ENCODE data around the gene INKA1.
"Not testable (repeated sequence)": the region's sequence is repeated elsewhere in the genome, so short reads cannot be mapped to it uniquely, and the experiment has no call there.

The INKA1 gene

DNA sequence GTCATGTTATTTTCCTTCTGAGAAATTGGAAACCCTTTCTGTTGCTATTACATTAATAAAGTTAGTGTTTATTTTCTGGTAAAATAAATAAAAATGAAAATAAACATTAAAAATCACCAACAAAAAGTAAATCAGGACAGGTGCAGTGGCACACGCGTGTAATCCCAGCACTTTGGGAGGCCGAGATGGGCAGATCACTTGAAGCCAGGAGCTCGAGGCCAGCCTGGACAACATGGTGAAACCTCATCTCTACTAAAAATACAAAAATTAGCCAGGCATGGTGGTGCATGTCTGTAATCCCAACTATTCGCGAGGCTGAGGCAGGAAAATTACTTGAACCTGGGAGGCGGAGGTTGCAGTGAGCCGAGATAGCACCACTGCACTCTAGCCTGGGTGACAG, 27.0 kb upstream of the INKA1 start:
- H2BK15ac ChIP-seq (ENCODE audit: low read length); H2BK5ac ChIP-seq (ENCODE audit: low read length); H3K4ac ChIP-seq (ENCODE audit: low read length); H2BK120ac ChIP-seq (ENCODE audit: low read depth, low read length); H3K79me1 ChIP-seq (ENCODE audit: low read depth, low read length); H3K27me3 ChIP-seq (ENCODE audit: control insufficient read depth in 3 of 3, insufficient read depth in 3 of 3, low read depth in 1 of 3, low read length in 3 of 3); H3K9ac ChIP-seq (ENCODE audit: low read depth, low read length, poor library complexity); H2AFZ ChIP-seq (ENCODE audit: low read length); H3K9me3 ChIP-seq (replicated peaks in 1 of 2; ENCODE audit: control insufficient read depth in 2 of 2, insufficient read depth in 1 of 2, low read depth in 1 of 2, low read length in 2 of 2); H4K8ac ChIP-seq (ENCODE audit: low read depth, low read length); H3K4me2 ChIP-seq (ENCODE audit: insufficient read depth, low read length, poor library complexity, severe bottlenecking); H3K4me3 ChIP-seq (ENCODE audit: low read length in 2 of 2); H3K14ac ChIP-seq (ENCODE audit: low read length); H2AK5ac ChIP-seq (ENCODE audit: low read depth, low read length); H3K18ac ChIP-seq (ENCODE audit: low read length); H2BK12ac ChIP-seq (ENCODE audit: low read length); H3K27ac ChIP-seq (replicated peaks; ENCODE audit: low read length); H3K4me1 ChIP-seq (ENCODE audit: control insufficient read depth in 2 of 2, insufficient read depth in 1 of 2, low read depth in 1 of 2, low read length in 2 of 2); DNase-seq (ENCODE audit: low spot score); H3K23ac ChIP-seq (ENCODE audit: low read depth, low read length, poor library complexity); H4K91ac ChIP-seq (ENCODE audit: low read depth, low read length, poor library complexity): not testable (repeated sequence)
- peaks cover 6 to 65% of the 10 kb centered on the region in 2 donors for H3K36me3 ChIP-seq (replicated peaks in 1 of 2; ENCODE audit: control insufficient read depth in 2 of 2, insufficient read depth in 2 of 2, low read length in 2 of 2)
- WGBS, 2 donors (ENCODE audit: extremely low coverage in 2 of 2, insufficient read length in 2 of 2, insufficient replicate concordance in 1 of 2) = no CpG with 5 or more reads among the region's 8 CpGs

DNA sequence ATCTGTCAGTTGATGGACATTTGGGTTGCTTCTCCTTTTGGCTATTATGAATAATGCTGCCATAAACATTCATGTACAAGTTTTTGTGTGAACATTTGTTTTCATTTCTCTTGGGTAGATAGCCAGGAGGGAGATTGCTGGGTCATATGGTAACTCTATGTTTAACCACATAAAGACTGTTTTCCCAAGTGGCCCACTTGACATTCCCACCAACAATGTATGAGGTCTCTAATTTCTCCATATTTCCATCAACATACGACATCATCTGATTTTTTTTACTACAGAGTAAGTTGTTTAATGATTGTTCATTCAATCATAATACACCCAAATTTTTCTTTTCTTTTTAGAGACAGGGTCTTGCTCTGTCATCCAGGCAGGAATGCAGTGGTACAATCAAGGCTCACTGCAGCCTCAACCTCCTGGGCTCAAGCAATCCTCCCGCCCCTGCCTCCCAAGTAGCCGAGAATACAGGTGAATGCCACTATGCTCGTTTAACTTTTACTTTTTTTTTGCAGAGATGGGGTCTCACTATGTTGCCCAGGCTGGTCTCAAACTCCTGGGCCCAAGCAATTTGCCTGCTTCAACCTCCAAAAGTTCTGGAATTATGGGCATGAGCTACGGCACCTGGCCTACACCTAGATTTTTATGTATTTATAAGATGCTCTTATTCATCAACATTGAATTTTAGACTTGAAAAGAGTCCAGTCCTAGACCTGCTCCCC, 23.5 kb upstream of the INKA1 start:
- Histone ChIP-seq H3K18ac (ENCODE audit: low read length) (no peak overlapping the region), H3K4ac (ENCODE audit: low read length) (no peak overlapping the region), H4K8ac (ENCODE audit: low read depth, low read length) (no peak overlapping the region), H3K9ac (ENCODE audit: low read depth, low read length, poor library complexity) (no peak overlapping the region), H2BK5ac (ENCODE audit: low read length) (no peak overlapping the region), H2AK5ac (ENCODE audit: low read depth, low read length) (no peak overlapping the region), H3K23ac (ENCODE audit: low read depth, low read length, poor library complexity) (no peak overlapping the region), H3K4me2 (ENCODE audit: insufficient read depth, low read length, poor library complexity, severe bottlenecking) (no peak overlapping the region), H2BK15ac (ENCODE audit: low read length) (no peak overlapping the region), H2BK120ac (ENCODE audit: low read depth, low read length) (no peak overlapping the region), H3K79me1 (ENCODE audit: low read depth, low read length) (peaks cover 7% of the 10 kb centered on the region), H4K91ac (ENCODE audit: low read depth, low read length, poor library complexity) (no peak overlapping the region), H3K9me3 (replicated peaks in 1 of 2; ENCODE audit: control insufficient read depth in 2 of 2, insufficient read depth in 1 of 2, low read depth in 1 of 2, low read length in 2 of 2) (peaks cover 0 to 5% of the 10 kb centered on the region in 2 donors), H3K14ac (ENCODE audit: low read length) (no peak overlapping the region), H3K4me3 (ENCODE audit: low read length in 2 of 2) (no peak overlapping the region), H3K27ac (replicated peaks; ENCODE audit: low read length) (no peak overlapping the region), H2BK12ac (ENCODE audit: low read length) (no peak overlapping the region), H2AFZ (ENCODE audit: low read length) (no peak overlapping the region), H3K36me3 (replicated peaks in 1 of 2; ENCODE audit: control insufficient read depth in 2 of 2, insufficient read depth in 2 of 2, low read length in 2 of 2) (peaks cover 14 to 81% of the 10 kb centered on the region in 2 donors), H3K4me1 (ENCODE audit: control insufficient read depth in 2 of 2, insufficient read depth in 1 of 2, low read depth in 1 of 2, low read length in 2 of 2) (peaks cover 0 to 5% of the 10 kb centered on the region in 2 donors), H3K27me3 (ENCODE audit: control insufficient read depth in 3 of 3, insufficient read depth in 3 of 3, low read depth in 1 of 3, low read length in 3 of 3) (no peaks in the 10 kb centered on the region)
- no CpG with 5 or more reads among the region's 5 CpGs for WGBS, 2 donors (ENCODE audit: extremely low coverage in 2 of 2, insufficient read length in 2 of 2, insufficient replicate concordance in 1 of 2)
- DNase-seq (ENCODE audit: low spot score) = no peak

DNA sequence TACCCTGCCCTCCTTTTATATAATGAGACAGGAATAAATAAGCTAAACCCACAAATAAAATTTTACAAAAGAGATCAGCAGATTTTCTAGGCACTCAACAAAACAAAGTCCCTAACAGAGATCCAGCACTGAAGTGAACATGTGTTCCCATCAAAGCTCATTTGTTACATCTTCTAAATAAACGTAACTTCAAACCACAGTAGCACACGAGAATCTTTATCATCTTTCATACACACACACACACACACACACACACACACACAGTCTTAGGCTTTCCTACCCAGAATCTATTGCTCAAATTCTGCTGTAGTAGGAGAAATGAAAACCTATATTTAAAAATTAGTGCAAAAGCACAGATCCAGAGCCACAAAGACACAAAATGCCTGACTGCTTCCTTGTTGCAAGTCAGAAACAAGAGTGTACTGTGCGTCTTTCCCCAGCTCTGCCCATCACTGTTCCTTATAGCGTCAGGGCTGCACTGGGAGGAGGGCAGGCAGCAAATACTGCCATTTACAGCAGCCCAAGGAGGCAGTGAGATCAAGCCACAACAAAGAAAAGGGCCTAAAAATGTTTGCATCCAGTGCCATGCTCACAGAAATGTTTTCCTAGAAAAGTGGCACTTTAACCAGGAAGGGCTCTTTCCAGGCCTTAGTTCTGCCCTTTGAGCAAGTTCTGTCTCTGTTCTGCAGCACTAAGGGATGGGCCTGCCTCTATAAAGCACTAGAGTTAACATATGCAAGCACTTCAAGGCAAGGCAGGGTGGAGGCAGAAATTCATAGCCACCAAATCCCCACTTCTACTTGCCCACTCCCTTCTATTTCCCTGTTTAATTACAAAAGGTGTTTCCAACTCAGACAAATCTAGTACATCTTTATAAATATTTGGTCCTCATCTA, 22.7 kb upstream of the INKA1 start:
- Histone ChIP-seq H3K23ac (ENCODE audit: low read depth, low read length, poor library complexity) (no peak overlapping the region), H4K8ac (ENCODE audit: low read depth, low read length) (no peak overlapping the region), H3K9ac (ENCODE audit: low read depth, low read length, poor library complexity) (no peak overlapping the region), H3K4me3 (ENCODE audit: low read length in 2 of 2) (no peak overlapping the region), H3K4me1 (ENCODE audit: control insufficient read depth in 2 of 2, insufficient read depth in 1 of 2, low read depth in 1 of 2, low read length in 2 of 2) (peaks cover 0 to 6% of the 10 kb centered on the region in 2 donors), H3K4ac (ENCODE audit: low read length) (no peak overlapping the region), H4K91ac (ENCODE audit: low read depth, low read length, poor library complexity) (no peak overlapping the region), H3K14ac (ENCODE audit: low read length) (no peak overlapping the region), H3K4me2 (ENCODE audit: insufficient read depth, low read length, poor library complexity, severe bottlenecking) (peak overlapping the region; percentile 13), H2BK5ac (ENCODE audit: low read length) (no peak overlapping the region), H3K9me3 (replicated peaks in 1 of 2; ENCODE audit: control insufficient read depth in 2 of 2, insufficient read depth in 1 of 2, low read depth in 1 of 2, low read length in 2 of 2) (peaks cover 0 to 5% of the 10 kb centered on the region in 2 donors), H3K18ac (ENCODE audit: low read length) (no peak overlapping the region), H2BK15ac (ENCODE audit: low read length) (no peak overlapping the region), H3K27me3 (ENCODE audit: control insufficient read depth in 3 of 3, insufficient read depth in 3 of 3, low read depth in 1 of 3, low read length in 3 of 3) (no peaks in the 10 kb centered on the region), H2AFZ (ENCODE audit: low read length) (no peak overlapping the region), H2AK5ac (ENCODE audit: low read depth, low read length) (no peak overlapping the region), H2BK120ac (ENCODE audit: low read depth, low read length) (no peak overlapping the region), H2BK12ac (ENCODE audit: low read length) (no peak overlapping the region), H3K36me3 (replicated peaks in 1 of 2; ENCODE audit: control insufficient read depth in 2 of 2, insufficient read depth in 2 of 2, low read length in 2 of 2) (peaks cover 14 to 78% of the 10 kb centered on the region in 2 donors), H3K79me1 (ENCODE audit: low read depth, low read length) (peaks cover 7% of the 10 kb centered on the region), H3K27ac (replicated peaks; ENCODE audit: low read length) (no peak overlapping the region)
- no peak for DNase-seq (ENCODE audit: low spot score)
- WGBS, 2 donors (ENCODE audit: extremely low coverage in 2 of 2, insufficient read length in 2 of 2, insufficient replicate concordance in 1 of 2) = 100% methylated on average over 2 of the region's 4 CpGs; no CpG with 5 or more reads in 1 of the 2 donors

DNA sequence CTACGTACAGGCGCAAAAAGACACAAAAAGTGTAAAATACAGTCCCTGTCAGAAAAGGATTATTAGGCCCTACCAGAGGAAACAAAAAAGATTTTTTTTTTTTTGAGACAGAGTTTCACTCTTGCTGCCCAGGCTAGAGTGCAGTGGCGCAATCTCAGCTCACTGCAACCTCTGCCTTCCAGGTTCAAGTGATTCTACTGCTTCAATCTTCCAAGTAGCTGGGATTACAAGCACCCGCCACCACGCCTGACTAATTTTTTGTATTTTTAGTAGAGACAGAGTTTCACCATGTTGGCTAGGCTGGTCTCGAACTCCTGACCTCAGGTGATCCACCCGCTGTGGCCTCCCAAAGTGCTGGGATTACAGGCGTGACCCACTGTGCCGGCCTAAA, 22.1 kb upstream of the INKA1 start:
- H3K9me3 ChIP-seq (replicated peaks in 1 of 2; ENCODE audit: control insufficient read depth in 2 of 2, insufficient read depth in 1 of 2, low read depth in 1 of 2, low read length in 2 of 2); H2AK5ac ChIP-seq (ENCODE audit: low read depth, low read length); H3K4me3 ChIP-seq (ENCODE audit: low read length in 2 of 2); H2BK5ac ChIP-seq (ENCODE audit: low read length); H3K4ac ChIP-seq (ENCODE audit: low read length); H3K23ac ChIP-seq (ENCODE audit: low read depth, low read length, poor library complexity); H2BK120ac ChIP-seq (ENCODE audit: low read depth, low read length); H3K18ac ChIP-seq (ENCODE audit: low read length); H3K27ac ChIP-seq (replicated peaks; ENCODE audit: low read length); H4K8ac ChIP-seq (ENCODE audit: low read depth, low read length); H2BK15ac ChIP-seq (ENCODE audit: low read length); H2BK12ac ChIP-seq (ENCODE audit: low read length); H3K4me2 ChIP-seq (ENCODE audit: insufficient read depth, low read length, poor library complexity, severe bottlenecking); H3K79me1 ChIP-seq (ENCODE audit: low read depth, low read length); H2AFZ ChIP-seq (ENCODE audit: low read length); H3K9ac ChIP-seq (ENCODE audit: low read depth, low read length, poor library complexity); H3K27me3 ChIP-seq (ENCODE audit: control insufficient read depth in 3 of 3, insufficient read depth in 3 of 3, low read depth in 1 of 3, low read length in 3 of 3); H3K14ac ChIP-seq (ENCODE audit: low read length); H4K91ac ChIP-seq (ENCODE audit: low read depth, low read length, poor library complexity); DNase-seq (ENCODE audit: low spot score); H3K4me1 ChIP-seq (ENCODE audit: control insufficient read depth in 2 of 2, insufficient read depth in 1 of 2, low read depth in 1 of 2, low read length in 2 of 2): not testable (repeated sequence)
- H3K36me3 ChIP-seq (replicated peaks in 1 of 2; ENCODE audit: control insufficient read depth in 2 of 2, insufficient read depth in 2 of 2, low read length in 2 of 2) = peaks cover 12 to 71% of the 10 kb centered on the region in 2 donors
- no CpG with 5 or more reads among the region's 9 CpGs for WGBS, 2 donors (ENCODE audit: extremely low coverage in 2 of 2, insufficient read length in 2 of 2, insufficient replicate concordance in 1 of 2)
